ENCODE results near the gene PHACTR4. TPM values are rescaled to one million over a fixed set of nuclear protein-coding genes. Genes with fewer than 3 reads are reported as not detected.

The PHACTR4 gene
- polyA plus RNA-seq, 1 donor (not counting 4 experiments of a cell fraction or from before 2014, with no cell fraction given), result 12.2 TPM

GRCh38 chr1:28409090-28409489 lies 39.5 kb downstream of the PHACTR4 start:
- Histone ChIP-seq H3K9ac (ENCODE audit: control insufficient read depth, extremely low read depth, insufficient read depth, low read length) (no peak overlapping the region), H3K4me1 (ENCODE audit: control insufficient read depth, extremely low read depth, insufficient read depth, low read length) (no peaks in the 10 kb centered on the region), H2AFZ (ENCODE audit: control insufficient read depth, low read length) (no peak overlapping the region), H4K20me1 (ENCODE audit: control insufficient read depth, extremely low read depth, insufficient read depth, low read length) (no peaks in the 10 kb centered on the region), H3K79me2 (ENCODE audit: control insufficient read depth, insufficient read depth, low read length) (peaks cover 2% of the 10 kb centered on the region), H3K4me2 (ENCODE audit: control insufficient read depth, extremely low read depth, insufficient read depth, low read depth, low read length) (no peak overlapping the region), H3K36me3 (ENCODE audit: control insufficient read depth in 2 of 2, extremely low read depth in 1 of 2, insufficient read depth in 2 of 2, low read length in 2 of 2) (peaks cover 0 to 2% of the 10 kb centered on the region in 2 experiments), H3K27me3 (ENCODE audit: control insufficient read depth, extremely low read depth, insufficient read depth, low read length) (no peaks in the 10 kb centered on the region), H3K9me1 (ENCODE audit: control insufficient read depth, extremely low read depth, insufficient read depth, low read length) (no peaks in the 10 kb centered on the region), H3K4me3 (ENCODE audit: control insufficient read depth in 2 of 3, extremely low read depth in 1 of 3, insufficient read depth in 2 of 3, low read depth in 1 of 3, low read length in 3 of 3) (no peak overlapping the region), H3K9me3 (ENCODE audit: control insufficient read depth, low read depth, low read length) (no peaks in the 10 kb centered on the region), H3K27ac (ENCODE audit: control insufficient read depth, insufficient read depth, low read length) (no peak overlapping the region)
- TF ChIP-seq CTCF (optimal IDR thresholded peaks at IDR 0.05 in 1 of 3, IDR thresholded peaks at IDR 0.05 in 1 of 3, conservative IDR thresholded peaks at IDR 0.05 in 1 of 3; ENCODE audit: extremely low read depth in 1 of 3, insufficient read depth in 2 of 3, low read length in 3 of 3) (no peak), EZH2 (IDR thresholded peaks at IDR 0.05; ENCODE audit: low read length) (no peak)
- dilution Hi-C loops (cut with MboI; ENCODE audit: extremely low pct_ligation_motif_present, low sequenced_read_pairs), result no loop called here
- DNase-seq (ENCODE audit: low read depth, low spot score) (no peak), FAIRE-seq (no peak)

- no peak overlapping the region for H3K9ac ChIP-seq (ENCODE audit: control insufficient read depth, extremely low read depth, insufficient read depth, low read length)
- H4K20me1 ChIP-seq (ENCODE audit: control insufficient read depth, extremely low read depth, insufficient read depth, low read length), result no peaks in the 10 kb centered on the region
- no peaks in the 10 kb centered on the region for H3K27me3 ChIP-seq (ENCODE audit: control insufficient read depth, extremely low read depth, insufficient read depth, low read length)
- peaks cover 5% of the 10 kb centered on the region for H3K79me2 ChIP-seq (ENCODE audit: control insufficient read depth, insufficient read depth, low read length)
- peaks cover 4% of the 10 kb centered on the region for H3K4me1 ChIP-seq (ENCODE audit: control insufficient read depth, extremely low read depth, insufficient read depth, low read length)
- no peak overlapping the region for H3K27ac ChIP-seq (ENCODE audit: control insufficient read depth, insufficient read depth, low read length)
- H3K36me3 ChIP-seq (ENCODE audit: control insufficient read depth in 2 of 2, extremely low read depth in 1 of 2, insufficient read depth in 2 of 2, low read length in 2 of 2), result peaks cover 0 to 2% of the 10 kb centered on the region in 2 experiments
- no peak overlapping the region for H3K4me3 ChIP-seq (ENCODE audit: control insufficient read depth in 2 of 3, extremely low read depth in 1 of 3, insufficient read depth in 2 of 3, low read depth in 1 of 3, low read length in 3 of 3)
- no peak for FAIRE-seq
- no peak for TF ChIP-seq CTCF (optimal IDR thresholded peaks at IDR 0.05 in 1 of 3, IDR thresholded peaks at IDR 0.05 in 1 of 3, conservative IDR thresholded peaks at IDR 0.05 in 1 of 3; ENCODE audit: extremely low read depth in 1 of 3, insufficient read depth in 2 of 3, low read length in 3 of 3)
- no peak for TF ChIP-seq EZH2 (IDR thresholded peaks at IDR 0.05; ENCODE audit: low read length)
- no peak for DNase-seq (ENCODE audit: low read depth, low spot score)
- dilution Hi-C loops (cut with MboI; ENCODE audit: extremely low pct_ligation_motif_present, low sequenced_read_pairs), result no loop called here
- no peaks in the 10 kb centered on the region for H3K9me3 ChIP-seq (ENCODE audit: control insufficient read depth, low read depth, low read length)
- no peak overlapping the region for H3K4me2 ChIP-seq (ENCODE audit: control insufficient read depth, extremely low read depth, insufficient read depth, low read depth, low read length)
- no peaks in the 10 kb centered on the region for H3K9me1 ChIP-seq (ENCODE audit: control insufficient read depth, extremely low read depth, insufficient read depth, low read length)
- H2AFZ ChIP-seq (ENCODE audit: control insufficient read depth, low read length), result no peak overlapping the region
Measured at GRCh38 chr1:28411656-28412055, 42.1 kb downstream of the PHACTR4 start.

Measured in keratinocyte (primary cell).